Measurements from ENCODE around the gene OR8D2. TPM values are rescaled to one million over a fixed set of nuclear protein-coding genes. Genes with fewer than 3 reads are reported as not detected.
A peak's percentile ranks its signal among the peaks of the same experiment; 100 is the strongest.

OR8D2 gene
- total RNA-seq, 1 experiment from 2014 or later = not detected

GRCh38 chr11:124331873-124332272 lies 11.9 kb upstream of the OR8D2 start:
- CTCF ChIA-PET = no interaction called here
- DNase-seq (ENCODE audit: low spot score) = no peak

GRCh38 chr11:124329787-124330478 lies 9.9 kb upstream of the OR8D2 start:
- Histone ChIP-seq H3K36me3 (ENCODE audit: insufficient read depth, low read length, poor library complexity, severe bottlenecking) (no peaks in the 10 kb centered on the region), H3K27ac (ENCODE audit: low read depth, low read length, poor library complexity, severe bottlenecking) (no peak overlapping the region), H3K27me3 (replicated peaks; ENCODE audit: insufficient read depth, low read depth, low read length, poor library complexity) (no peaks in the 10 kb centered on the region), H3K4me3 (ENCODE audit: low read depth, low read length, poor library complexity, severe bottlenecking) (no peak overlapping the region), H3K9me3 (ENCODE audit: low read depth, low read length, poor library complexity, severe bottlenecking) (no peaks in the 10 kb centered on the region), H3K4me1 (ENCODE audit: insufficient read depth, low read length, poor library complexity, severe bottlenecking) (no peaks in the 10 kb centered on the region)
- POLR2A ChIA-PET (ENCODE audit: low non-redundant PET) = no interaction called here
- peak; percentile 26 for DNase-seq (ENCODE audit: low spot score)
- TF ChIP-seq CTCF (conservative IDR thresholded peaks at IDR 0.05; ENCODE audit: low read depth, low read length) (peak; percentile 18; the same call in 1 of the 2 replicates), EZH2 (IDR thresholded peaks at IDR 0.05; ENCODE audit: borderline replicate concordance, low read depth, low read length, poor library complexity, severe bottlenecking) (no peak)
- no TSS peak for BruUV-seq (replicated peaks)
- intact Hi-C loops (cut with micrococcal nuclease; ENCODE audit: unreplicated experiment) = loop anchor here (5.0 kb wide), 1 partner anchor 258 kb away; no protein-coding TSS in a partner anchor
- CTCF ChIA-PET = interaction anchor here (0.9 kb wide), 1 partner anchor 258 kb away, joined by 3 read pairs; no protein-coding TSS in a partner anchor

More at GRCh38 chr11:124331873-124332272, 11.9 kb upstream of the OR8D2 start:
- H3K4me1 ChIP-seq (ENCODE audit: insufficient read depth, low read length, poor library complexity, severe bottlenecking) = no peaks in the 10 kb centered on the region
- no peak overlapping the region for H3K27ac ChIP-seq (ENCODE audit: low read depth, low read length, poor library complexity, severe bottlenecking)
- H3K4me3 ChIP-seq (ENCODE audit: low read depth, low read length, poor library complexity, severe bottlenecking) = no peak overlapping the region
- intact Hi-C loops (cut with micrococcal nuclease; ENCODE audit: unreplicated experiment) = loop anchor here (5.0 kb wide), 1 partner anchor 260 kb away; no protein-coding TSS in a partner anchor
- no peaks in the 10 kb centered on the region for H3K36me3 ChIP-seq (ENCODE audit: insufficient read depth, low read length, poor library complexity, severe bottlenecking)
- H3K9me3 ChIP-seq (ENCODE audit: low read depth, low read length, poor library complexity, severe bottlenecking) = no peaks in the 10 kb centered on the region
- H3K27me3 ChIP-seq (replicated peaks; ENCODE audit: insufficient read depth, low read depth, low read length, poor library complexity) = no peaks in the 10 kb centered on the region
- no TSS peak for BruUV-seq (replicated peaks)
- POLR2A ChIA-PET (ENCODE audit: low non-redundant PET) = no interaction called here
- TF ChIP-seq CTCF (conservative IDR thresholded peaks at IDR 0.05; ENCODE audit: low read depth, low read length) (no peak), EZH2 (IDR thresholded peaks at IDR 0.05; ENCODE audit: borderline replicate concordance, low read depth, low read length, poor library complexity, severe bottlenecking) (no peak)

DNA sequence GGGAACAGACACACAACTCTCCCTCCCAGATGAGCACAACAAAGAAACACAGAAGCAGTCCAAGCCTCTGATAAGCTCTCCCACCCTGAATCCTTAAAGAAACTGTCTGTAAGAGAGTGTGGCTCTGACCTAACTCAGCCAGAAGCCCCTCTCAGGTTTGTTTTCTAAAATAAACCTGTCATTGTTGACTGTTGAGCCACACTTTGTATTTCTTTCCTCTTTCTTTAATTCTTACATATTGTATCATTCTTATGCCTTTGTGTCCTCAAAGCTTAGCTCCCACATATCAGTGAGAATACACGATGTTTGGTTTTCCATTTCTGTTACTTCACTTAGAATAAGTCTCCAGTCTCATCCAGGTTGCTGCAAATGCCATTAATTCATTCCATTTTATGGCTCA lies 7.8 kb upstream of the OR8D2 start:
- no TSS peak for BruUV-seq (replicated peaks)
- Histone ChIP-seq H3K27me3 (replicated peaks; ENCODE audit: insufficient read depth, low read depth, low read length, poor library complexity) (no peaks in the 10 kb centered on the region), H3K4me3 (ENCODE audit: low read depth, low read length, poor library complexity, severe bottlenecking) (no peak overlapping the region), H3K27ac (ENCODE audit: low read depth, low read length, poor library complexity, severe bottlenecking) (no peak overlapping the region), H3K9me3 (ENCODE audit: low read depth, low read length, poor library complexity, severe bottlenecking) (no peaks in the 10 kb centered on the region), H3K4me1 (ENCODE audit: insufficient read depth, low read length, poor library complexity, severe bottlenecking) (no peaks in the 10 kb centered on the region), H3K36me3 (ENCODE audit: insufficient read depth, low read length, poor library complexity, severe bottlenecking) (no peaks in the 10 kb centered on the region)
- intact Hi-C loops (cut with micrococcal nuclease; ENCODE audit: unreplicated experiment) = no loop called here
- POLR2A ChIA-PET (ENCODE audit: low non-redundant PET) = no interaction called here
- TF ChIP-seq EZH2 (IDR thresholded peaks at IDR 0.05; ENCODE audit: borderline replicate concordance, low read depth, low read length, poor library complexity, severe bottlenecking) (no peak), CTCF (conservative IDR thresholded peaks at IDR 0.05; ENCODE audit: low read depth, low read length) (no peak)
- CTCF ChIA-PET = no interaction called here
- no peak for DNase-seq (ENCODE audit: low spot score)
